ENCODE measurements around the gene PPT1.

Gene PPT1

DNA sequence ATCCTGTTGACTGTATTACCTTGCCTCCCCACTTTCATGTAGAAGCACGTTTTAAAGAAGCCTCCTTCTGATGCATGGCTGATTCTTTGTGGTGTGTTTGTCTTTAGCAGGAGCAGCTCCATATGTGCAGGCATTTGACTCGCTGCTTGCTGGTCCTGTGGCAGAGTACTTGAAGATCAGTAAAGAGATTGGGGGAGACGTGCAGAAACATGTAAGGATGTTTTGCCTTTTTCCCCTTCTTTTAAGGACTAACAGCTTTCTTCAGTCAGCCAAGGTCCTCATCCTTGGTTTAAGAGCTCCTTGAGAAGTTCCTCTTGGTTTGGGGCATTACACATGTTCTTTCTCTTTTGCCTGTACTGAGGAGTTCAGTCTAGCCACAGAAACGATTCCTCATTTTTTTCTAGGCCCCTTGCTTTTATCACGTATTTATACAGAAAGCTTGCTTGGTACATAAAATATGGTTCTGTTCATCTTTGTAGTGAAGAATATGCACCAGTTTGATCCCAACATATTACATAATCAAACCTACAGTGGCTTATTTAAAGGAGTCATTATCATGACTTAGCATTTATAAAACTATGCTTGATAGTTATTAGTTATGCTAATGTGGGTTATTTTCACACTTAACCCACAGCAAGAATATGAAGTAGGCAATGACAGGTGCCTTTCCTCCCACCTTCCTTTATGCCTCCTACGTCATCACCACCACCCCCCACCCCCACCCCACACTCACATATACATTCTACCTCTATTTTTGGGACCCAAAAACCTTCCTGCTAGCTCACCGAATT lies 36.9 kb downstream of the PPT1 start:
- no peaks in the 10 kb centered on the region for H3K9me3 ChIP-seq (ENCODE audit: low read length)
- no peak overlapping the region for H2AFZ ChIP-seq (ENCODE audit: low read length)
- no peaks in the 10 kb centered on the region for H3K9me2 ChIP-seq (ENCODE audit: low read depth, low read length)
- peak overlapping the region; percentile 34 for H3K4me3 ChIP-seq (ENCODE audit: low read depth, low read length, poor library complexity, severe bottlenecking)
- H4K20me1 ChIP-seq (ENCODE audit: insufficient read depth, low read length) = no peaks in the 10 kb centered on the region
- peak overlapping the region; percentile 90 for H3K27ac ChIP-seq (ENCODE audit: low read depth, low read length, poor library complexity, severe bottlenecking)
- peaks cover 59% of the 10 kb centered on the region for H3K4me1 ChIP-seq (ENCODE audit: insufficient read depth, low read length, severe bottlenecking)
- H3K36me3 ChIP-seq (ENCODE audit: insufficient read depth, low read length) = peaks cover 72% of the 10 kb centered on the region
- no peaks in the 10 kb centered on the region for H3F3A ChIP-seq (ENCODE audit: insufficient read depth, low read length)
- no peaks in the 10 kb centered on the region for H3K27me3 ChIP-seq (ENCODE audit: insufficient read depth, low read length)
- TF ChIP-seq, protein P1, sequence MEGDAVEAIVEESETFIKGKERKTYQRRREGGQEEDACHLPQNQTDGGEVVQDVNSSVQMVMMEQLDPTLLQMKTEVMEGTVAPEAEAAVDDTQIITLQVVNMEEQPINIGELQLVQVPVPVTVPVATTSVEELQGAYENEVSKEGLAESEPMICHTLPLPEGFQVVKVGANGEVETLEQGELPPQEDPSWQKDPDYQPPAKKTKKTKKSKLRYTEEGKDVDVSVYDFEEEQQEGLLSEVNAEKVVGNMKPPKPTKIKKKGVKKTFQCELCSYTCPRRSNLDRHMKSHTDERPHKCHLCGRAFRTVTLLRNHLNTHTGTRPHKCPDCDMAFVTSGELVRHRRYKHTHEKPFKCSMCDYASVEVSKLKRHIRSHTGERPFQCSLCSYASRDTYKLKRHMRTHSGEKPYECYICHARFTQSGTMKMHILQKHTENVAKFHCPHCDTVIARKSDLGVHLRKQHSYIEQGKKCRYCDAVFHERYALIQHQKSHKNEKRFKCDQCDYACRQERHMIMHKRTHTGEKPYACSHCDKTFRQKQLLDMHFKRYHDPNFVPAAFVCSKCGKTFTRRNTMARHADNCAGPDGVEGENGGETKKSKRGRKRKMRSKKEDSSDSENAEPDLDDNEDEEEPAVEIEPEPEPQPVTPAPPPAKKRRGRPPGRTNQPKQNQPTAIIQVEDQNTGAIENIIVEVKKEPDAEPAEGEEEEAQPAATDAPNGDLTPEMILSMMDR (IDR thresholded peaks at IDR 0.05; ENCODE audit: low read length) = no peak
- TF ChIP-seq EZH2 (IDR thresholded peaks at IDR 0.05; ENCODE audit: borderline replicate concordance, low read length) = no peak
- peak overlapping the region; percentile 42; the same call in 1 of the 2 replicates for H3K9ac ChIP-seq (ENCODE audit: low read length)
- H3K4me2 ChIP-seq (ENCODE audit: low read length) = peak overlapping the region; percentile 62
- H3K79me2 ChIP-seq (ENCODE audit: insufficient read depth, low read length) = peaks cover 31% of the 10 kb centered on the region

DNA sequence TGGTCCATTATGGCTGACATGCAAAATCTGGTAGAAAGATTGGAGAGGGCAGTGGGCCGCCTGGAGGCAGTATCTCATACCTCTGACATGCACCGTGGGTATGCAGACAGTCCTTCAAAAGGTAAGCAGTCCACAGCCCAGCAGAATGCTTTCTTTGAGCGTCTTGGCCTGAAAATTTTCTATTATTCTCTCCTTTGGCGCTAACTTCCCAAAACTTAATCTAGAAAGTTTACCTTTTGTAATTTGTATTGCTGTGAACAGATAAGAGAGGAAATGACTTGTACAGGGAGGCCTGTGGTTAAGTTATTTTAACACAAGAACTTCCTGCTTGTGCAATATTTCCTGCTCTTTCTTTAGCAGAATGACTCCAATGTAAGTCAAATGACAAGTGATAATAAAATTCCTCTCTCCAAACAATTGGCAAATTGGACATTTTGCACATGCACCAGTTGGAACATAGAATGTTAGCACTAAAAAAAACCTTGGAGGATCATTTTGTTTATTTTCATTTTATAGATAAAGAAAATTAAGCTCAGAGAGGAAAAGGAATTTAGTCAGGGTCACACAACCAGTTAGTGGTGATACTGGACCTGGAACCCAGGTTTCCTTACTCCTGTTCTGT lies 37.6 kb downstream of the PPT1 start:
- Histone ChIP-seq H3K9me3 (ENCODE audit: low read length) (no peaks in the 10 kb centered on the region), H3K27me3 (ENCODE audit: insufficient read depth, low read length) (no peaks in the 10 kb centered on the region), H3K9ac (ENCODE audit: low read length) (peak overlapping the region; percentile 42; the same call in 1 of the 2 replicates), H3K4me3 (ENCODE audit: low read depth, low read length, poor library complexity, severe bottlenecking) (peak overlapping the region; percentile 34), H4K20me1 (ENCODE audit: insufficient read depth, low read length) (no peaks in the 10 kb centered on the region), H3K36me3 (ENCODE audit: insufficient read depth, low read length) (peaks cover 70% of the 10 kb centered on the region), H3K4me2 (ENCODE audit: low read length) (peak overlapping the region; percentile 62), H2AFZ (ENCODE audit: low read length) (no peak overlapping the region), H3K4me1 (ENCODE audit: insufficient read depth, low read length, severe bottlenecking) (peaks cover 52% of the 10 kb centered on the region), H3K27ac (ENCODE audit: low read depth, low read length, poor library complexity, severe bottlenecking) (peak overlapping the region; percentile 90), H3F3A (ENCODE audit: insufficient read depth, low read length) (no peaks in the 10 kb centered on the region), H3K9me2 (ENCODE audit: low read depth, low read length) (no peaks in the 10 kb centered on the region), H3K79me2 (ENCODE audit: insufficient read depth, low read length) (peaks cover 37% of the 10 kb centered on the region)
- TF ChIP-seq EZH2 (IDR thresholded peaks at IDR 0.05; ENCODE audit: borderline replicate concordance, low read length) = no peak
- TF ChIP-seq, protein P1 (IDR thresholded peaks at IDR 0.05; ENCODE audit: low read length) = peak; percentile 42

DNA sequence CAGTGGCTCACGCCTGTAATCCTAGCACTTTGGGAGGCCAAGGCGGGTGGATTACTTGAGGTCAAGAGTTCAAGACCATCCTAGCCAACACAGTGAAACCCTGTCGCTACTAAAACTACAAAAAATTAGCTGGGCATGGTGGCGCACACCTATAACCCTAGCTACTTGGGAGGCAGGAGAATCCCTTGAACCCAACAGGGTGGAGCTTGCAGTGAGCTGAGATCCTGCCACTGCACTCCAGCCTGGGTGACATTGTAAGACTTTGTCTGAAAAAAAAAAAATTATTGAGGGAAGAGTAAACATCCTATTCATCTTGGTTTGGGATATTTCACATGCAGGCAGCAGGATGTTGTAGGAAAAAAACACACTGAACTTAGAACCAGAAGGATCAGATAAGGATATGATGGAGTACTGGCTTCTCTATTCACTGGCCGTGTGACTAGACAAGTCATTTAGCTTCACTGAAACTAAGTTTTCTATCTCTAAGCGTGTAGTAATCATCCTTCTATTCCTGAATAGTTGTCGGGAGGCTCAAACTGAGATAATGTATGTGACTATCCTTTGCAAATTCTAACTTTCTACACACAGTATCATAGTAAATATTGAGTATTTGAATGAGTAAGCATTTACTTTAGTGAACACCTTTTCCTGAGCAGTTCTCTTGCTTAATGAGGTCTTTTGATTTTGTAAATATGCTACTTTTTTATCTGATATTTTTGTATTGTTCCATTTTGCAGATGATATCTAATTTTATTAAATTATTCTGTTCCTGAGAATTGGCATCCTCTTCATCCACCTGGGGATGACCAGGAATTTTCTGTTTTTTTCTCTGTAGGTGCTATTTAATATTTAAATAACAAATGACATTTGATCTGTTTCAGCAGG lies 38.4 kb downstream of the PPT1 start:
- H3K4me1 ChIP-seq (ENCODE audit: insufficient read depth, low read length, severe bottlenecking) = peaks cover 44% of the 10 kb centered on the region
- H3K79me2 ChIP-seq (ENCODE audit: insufficient read depth, low read length) = peaks cover 37% of the 10 kb centered on the region
- H3K36me3 ChIP-seq (ENCODE audit: insufficient read depth, low read length) = peaks cover 62% of the 10 kb centered on the region
- no peaks in the 10 kb centered on the region for H3K27me3 ChIP-seq (ENCODE audit: insufficient read depth, low read length)
- H3K4me3 ChIP-seq (ENCODE audit: low read depth, low read length, poor library complexity, severe bottlenecking) = peak overlapping the region; percentile 4
- no peaks in the 10 kb centered on the region for H3K9me3 ChIP-seq (ENCODE audit: low read length)
- H3F3A ChIP-seq (ENCODE audit: insufficient read depth, low read length) = no peaks in the 10 kb centered on the region
- H4K20me1 ChIP-seq (ENCODE audit: insufficient read depth, low read length) = no peaks in the 10 kb centered on the region
- H3K9ac ChIP-seq (ENCODE audit: low read length) = no peak overlapping the region
- no peak overlapping the region for H2AFZ ChIP-seq (ENCODE audit: low read length)
- no peaks in the 10 kb centered on the region for H3K9me2 ChIP-seq (ENCODE audit: low read depth, low read length)
- TF ChIP-seq EZH2 (IDR thresholded peaks at IDR 0.05; ENCODE audit: borderline replicate concordance, low read length) = no peak
- TF ChIP-seq, protein P1 (IDR thresholded peaks at IDR 0.05; ENCODE audit: low read length) = no peak
- H3K4me2 ChIP-seq (ENCODE audit: low read length) = peak overlapping the region; percentile 62
- peak overlapping the region; percentile 90 for H3K27ac ChIP-seq (ENCODE audit: low read depth, low read length, poor library complexity, severe bottlenecking)
